SH-SY5Y (cell line): Measurements from ENCODE around the gene OR4D1.

Experiments
- GATA2 ChIP-seq: IDR thresholded peaks from 2 replicates; pipeline ENCODE4 v1.6.1; 2011; ENCODE audit warnings: mild to moderate bottlenecking, low read depth, low read length
- GATA3 ChIP-seq: IDR thresholded peaks from 2 replicates; pipeline ENCODE4 v1.6.1; 2011; ENCODE audit warnings: low read depth, mild to moderate bottlenecking, low read length, moderate library complexity

GRCh38 chr17:58202859-58203258, 54.7 kb downstream of the OR4D1 start:
- no peak for TF ChIP-seq GATA2
- TF ChIP-seq GATA3: no peak
